Measurements from ENCODE around the gene TPBGL. TPM values are rescaled to one million over a fixed set of nuclear protein-coding genes. Genes with fewer than 3 reads are reported as not detected.

TPBGL gene
- total and polyA plus RNA-seq, 2 donors (not counting 3 experiments of a cell fraction or from before 2014, with no cell fraction given): not detected

DNA sequence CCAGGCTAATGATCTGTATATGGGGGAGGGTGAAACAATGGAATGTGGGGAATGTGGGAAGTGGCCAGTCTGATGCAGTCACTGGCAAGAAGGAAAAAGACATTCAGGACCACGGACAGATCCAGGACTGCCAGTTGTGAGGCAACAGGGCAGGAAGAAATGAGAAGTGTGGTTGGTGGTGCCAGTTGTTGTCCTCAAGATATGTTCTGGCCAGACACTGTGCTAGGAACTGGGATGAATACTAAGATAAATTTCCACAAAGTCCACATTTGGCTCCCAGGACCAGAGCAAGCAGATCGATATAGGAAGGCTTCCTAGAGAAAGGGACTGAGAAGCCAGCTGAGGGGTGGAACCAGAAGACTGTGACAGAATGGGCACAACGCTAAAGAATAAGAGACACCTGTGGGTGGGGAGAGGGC lies 6.8 kb upstream of the TPBGL start:
- FAIRE-seq: peak; percentile 72
- intact Hi-C loops (cut with micrococcal nuclease): loop anchor here (1.0 kb wide), 1 partner anchor 19 kb away; no protein-coding TSS in a partner anchor

More for the DNA sequence above, 6.8 kb upstream of the TPBGL start:
- no TSS peak for BruUV-seq (replicated peaks)
- no peaks in the 10 kb centered on the region for H3K9me3 ChIP-seq (replicated peaks; ENCODE audit: control insufficient read depth, insufficient read depth, low read length)
- no peaks in the 10 kb centered on the region for H3K36me3 ChIP-seq (ENCODE audit: control insufficient read depth in 2 of 2, extremely low read depth in 1 of 2, insufficient read depth in 2 of 2, low read length in 2 of 2)
- H3K27ac ChIP-seq (ENCODE audit: insufficient read depth, low read depth, low read length): no peak overlapping the region
- ChIA-PET CTCF (interaction anchor here (1.2 to 1.5 kb wide), 4 partner anchors 8 to 211 kb away, joined by 4 to 14 read pairs (median 6); partner anchors contain the start of gene TPBGL), POLR2A (no interaction called here)
- H3K9me1 ChIP-seq (replicated peaks; ENCODE audit: control insufficient read depth, extremely low read depth, insufficient read depth, low read length): no peaks in the 10 kb centered on the region
- no peak overlapping the region for H3K4me3 ChIP-seq (replicated peaks in 1 of 3; ENCODE audit: insufficient read depth in 1 of 3, low read depth in 1 of 3, low read length in 3 of 3)
- H3K9ac ChIP-seq (replicated peaks; ENCODE audit: extremely low read depth, insufficient read depth, low read length): no peak overlapping the region
- TF ChIP-seq JUN (IDR thresholded peaks at IDR 0.05; ENCODE audit: borderline replicate concordance, insufficient read depth, insufficient read length, low read depth) (no peak), GATA2 (IDR thresholded peaks at IDR 0.05; ENCODE audit: insufficient read depth, insufficient read length, low read depth, low read length) (no peak), POLR2AphosphoS5 (IDR thresholded peaks at IDR 0.05; ENCODE audit: insufficient read depth, low read depth, low read length) (no peak), POLR2A (IDR thresholded peaks at IDR 0.05; ENCODE audit: low read depth, low read length) (no peak), EZH2 (IDR thresholded peaks at IDR 0.05; ENCODE audit: borderline replicate concordance, low read depth, low read length, severe bottlenecking) (no peak), CTCF (IDR thresholded peaks at IDR 0.05; ENCODE audit: extremely low read depth in 1 of 2, insufficient read depth in 1 of 2, low read depth in 1 of 2, low read length in 2 of 2) (no peak), MYC (IDR thresholded peaks at IDR 0.05; ENCODE audit: low read depth, low read length) (no peak), FOS (IDR thresholded peaks at IDR 0.05; ENCODE audit: borderline replicate concordance, insufficient read depth, low read length) (no peak)
- TF ChIP-seq, protein P1, sequence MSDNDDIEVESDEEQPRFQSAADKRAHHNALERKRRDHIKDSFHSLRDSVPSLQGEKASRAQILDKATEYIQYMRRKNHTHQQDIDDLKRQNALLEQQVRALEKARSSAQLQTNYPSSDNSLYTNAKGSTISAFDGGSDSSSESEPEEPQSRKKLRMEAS (IDR thresholded peaks at IDR 0.05; ENCODE audit: insufficient read depth, insufficient read length): no peak
- no peaks in the 10 kb centered on the region for H3K4me1 ChIP-seq (ENCODE audit: control insufficient read depth, extremely low read depth, insufficient read depth, low read length)
- no peaks in the 10 kb centered on the region for H4K20me1 ChIP-seq (replicated peaks; ENCODE audit: control insufficient read depth, extremely low read depth, insufficient read depth, low read length)
- dilution Hi-C loops (cut with MboI; ENCODE audit: extremely low pct_ligation_motif_present, low sequenced_read_pairs): no loop called here
- peaks cover 1 to 3% of the 10 kb centered on the region in 2 experiments for H3K27me3 ChIP-seq (ENCODE audit: control insufficient read depth in 2 of 2, insufficient read depth in 2 of 2, low read length in 2 of 2)
- no peaks in the 10 kb centered on the region for H3K79me2 ChIP-seq (ENCODE audit: control insufficient read depth, insufficient read depth, low read length)
- no peak overlapping the region for H3K4me2 ChIP-seq (ENCODE audit: insufficient read depth, low read length)
- peak; percentile 50 for DNase-seq (ENCODE audit: low read depth, low spot score)
- no peak overlapping the region for H2AFZ ChIP-seq (ENCODE audit: low read depth, low read length)

Data from endothelial cell of umbilical vein (primary cell).